Measurements from ENCODE around the gene TP53BP2.

- TF ChIP-seq CTCF (IDR thresholded peaks at IDR 0.05; ENCODE audit: insufficient read depth, low read length) (no peak), REST (IDR thresholded peaks at IDR 0.05; ENCODE audit: insufficient replicate concordance, low read depth) (no peak), POLR2AphosphoS5 (IDR thresholded peaks at IDR 0.05; ENCODE audit: low read depth) (no peak), GABPA (IDR thresholded peaks at IDR 0.05; ENCODE audit: low read depth) (no peak)
These were observed 89.6 kb downstream of the TP53BP2 start for GRCh38 chr1:223755992-223756775.
